MM.1S (cell line): Measurements from ENCODE around the gene GBP1.
"Not testable (repeated sequence)": the region's sequence is repeated elsewhere in the genome, so short reads cannot be mapped to it uniquely, and the experiment has no call there.

Experiments used
- DNase-seq: peaks from one replicate; pipeline ENCODE4 v3.0.0-alpha.2; 2015
- H2AFZ ChIP-seq: fragments of 300-600 bp; sonication (generic); 2 replicates; pipeline ENCODE4 v1.6.0; 2016; ENCODE audit warnings: antibody characterized with exemption, low read length
- H3F3A ChIP-seq: fragments of 300-600 bp; sonication (generic); 2 replicates; pipeline ENCODE4 v1.6.1; 2016; ENCODE audit warnings: mild to moderate bottlenecking, antibody characterized with exemption, low read length, moderate library complexity, mixed read lengths; ENCODE audit not compliant: insufficient read depth
- H3K27ac ChIP-seq: fragments of 300-600 bp; sonication (generic); 2 replicates; pipeline ENCODE4 v1.5.1; 2016; ENCODE audit warnings: mild to moderate bottlenecking, low read length
- H3K27me3 ChIP-seq: fragments of 300-600 bp; sonication (generic); replicated peaks from 2 replicates; pipeline ENCODE4 v1.6.0; 2016; ENCODE audit warnings: low read length; ENCODE audit not compliant: insufficient read depth
- H3K36me3 ChIP-seq: fragments of 300-600 bp; sonication (generic); replicated peaks from 2 replicates; pipeline ENCODE4 v1.6.1; 2016; ENCODE audit warnings: mild to moderate bottlenecking, low read length, mixed read lengths; ENCODE audit not compliant: insufficient read depth
- H3K4me1 ChIP-seq: fragments of 300-600 bp; sonication (generic); 2 replicates; pipeline ENCODE4 v1.6.1; 2016; ENCODE audit warnings: low read length, mixed read lengths
- H3K4me2 ChIP-seq: fragments of 300-600 bp; sonication (generic); 2 replicates; pipeline ENCODE4 v1.6.0; 2016; ENCODE audit warnings: low read depth, low read length
- H3K4me3 ChIP-seq: fragments of 300-600 bp; sonication (generic); 2 replicates; pipeline ENCODE4 v1.5.1; 2016; ENCODE audit warnings: low read length, mixed read lengths
- H3K79me2 ChIP-seq: fragments of 300-600 bp; sonication (generic); 2 replicates; pipeline ENCODE4 v1.6.1; 2016; ENCODE audit warnings: mixed run types, low read length, mixed read lengths
- H3K9ac ChIP-seq: fragments of 300-600 bp; sonication (generic); 2 replicates; pipeline ENCODE4 v1.6.1; 2016; ENCODE audit warnings: low read length, mixed read lengths
- H3K9me2 ChIP-seq: fragments of 300-600 bp; sonication (generic); replicated peaks from 2 replicates; pipeline ENCODE4 v1.6.1; 2016; ENCODE audit warnings: mild to moderate bottlenecking, low read length, mixed read lengths; ENCODE audit not compliant: insufficient read depth
- H3K9me3 ChIP-seq: fragments of 300-600 bp; sonication (generic); replicated peaks from 2 replicates; pipeline ENCODE4 v1.6.1; 2016; ENCODE audit warnings: mild to moderate bottlenecking, low read length, mixed read lengths; ENCODE audit not compliant: insufficient read depth
- H4K20me1 ChIP-seq: fragments of 300-600 bp; sonication (generic); 2 replicates; pipeline ENCODE4 v1.6.1; 2016; ENCODE audit warnings: mild to moderate bottlenecking, low read length, moderate library complexity, mixed read lengths; ENCODE audit not compliant: insufficient read depth
- EZH2 ChIP-seq: fragments of 300-600 bp; sonication (generic); optimal IDR thresholded peaks from 2 replicates; pipeline ENCODE3; 2017; ENCODE audit warnings: low read depth, mild to moderate bottlenecking, antibody characterized with exemption, low read length, mixed read lengths
- EZH2phosphoT487 ChIP-seq: fragments of 300-600 bp; sonication (generic); IDR thresholded peaks from 2 replicates; pipeline ENCODE4 v1.6.1; 2018; ENCODE audit warnings: antibody characterized with exemption, low read length
- TF ChIP-seq, protein P1 (sequence below): fragments of 300-600 bp; sonication (generic); IDR thresholded peaks from 2 replicates; pipeline ENCODE4 v1.5.1; 2016; ENCODE audit warnings: antibody characterized with exemption, low read length, mixed read lengths

Gene GBP1

DNA sequence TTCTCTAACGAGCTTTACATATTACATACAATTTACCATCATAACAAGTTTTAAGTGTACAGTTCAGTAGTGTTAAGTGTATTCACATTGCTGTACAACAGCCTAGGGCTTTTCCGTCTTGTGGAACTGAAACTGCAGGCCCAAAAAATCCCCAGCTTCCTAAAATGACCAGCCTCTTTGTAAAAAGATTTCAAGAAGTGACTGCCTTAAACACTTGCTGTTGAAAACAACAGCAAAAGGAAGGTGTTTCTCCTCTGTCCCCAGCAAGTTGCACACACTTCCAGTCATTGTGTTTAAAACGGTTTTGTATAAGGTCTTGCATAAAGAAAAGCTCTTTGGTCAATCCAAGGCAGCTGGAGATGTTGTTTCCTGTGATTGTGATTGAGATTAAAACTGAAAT is 16.0 kb upstream of the GBP1 start:
- peak; percentile 41 for DNase-seq
- TF ChIP-seq, protein P1, sequence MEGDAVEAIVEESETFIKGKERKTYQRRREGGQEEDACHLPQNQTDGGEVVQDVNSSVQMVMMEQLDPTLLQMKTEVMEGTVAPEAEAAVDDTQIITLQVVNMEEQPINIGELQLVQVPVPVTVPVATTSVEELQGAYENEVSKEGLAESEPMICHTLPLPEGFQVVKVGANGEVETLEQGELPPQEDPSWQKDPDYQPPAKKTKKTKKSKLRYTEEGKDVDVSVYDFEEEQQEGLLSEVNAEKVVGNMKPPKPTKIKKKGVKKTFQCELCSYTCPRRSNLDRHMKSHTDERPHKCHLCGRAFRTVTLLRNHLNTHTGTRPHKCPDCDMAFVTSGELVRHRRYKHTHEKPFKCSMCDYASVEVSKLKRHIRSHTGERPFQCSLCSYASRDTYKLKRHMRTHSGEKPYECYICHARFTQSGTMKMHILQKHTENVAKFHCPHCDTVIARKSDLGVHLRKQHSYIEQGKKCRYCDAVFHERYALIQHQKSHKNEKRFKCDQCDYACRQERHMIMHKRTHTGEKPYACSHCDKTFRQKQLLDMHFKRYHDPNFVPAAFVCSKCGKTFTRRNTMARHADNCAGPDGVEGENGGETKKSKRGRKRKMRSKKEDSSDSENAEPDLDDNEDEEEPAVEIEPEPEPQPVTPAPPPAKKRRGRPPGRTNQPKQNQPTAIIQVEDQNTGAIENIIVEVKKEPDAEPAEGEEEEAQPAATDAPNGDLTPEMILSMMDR = no peak
- no peak for TF ChIP-seq EZH2
- TF ChIP-seq EZH2phosphoT487 = no peak
- Histone ChIP-seq H3K27ac (peak overlapping the region; percentile 20; the same call in 1 of the 2 replicates), H4K20me1 (no peaks in the 10 kb centered on the region), H3K27me3 (no peaks in the 10 kb centered on the region), H3F3A (no peaks in the 10 kb centered on the region), H3K36me3 (no peaks in the 10 kb centered on the region), H3K9me3 (no peaks in the 10 kb centered on the region), H3K79me2 (no peaks in the 10 kb centered on the region), H2AFZ (peak overlapping the region; percentile 11; the same call in 1 of the 2 replicates), H3K9me2 (no peaks in the 10 kb centered on the region), H3K4me3 (no peak overlapping the region), H3K4me2 (peak overlapping the region; percentile 0; the same call in 1 of the 2 replicates), H3K4me1 (peaks cover 15% of the 10 kb centered on the region), H3K9ac (no peak overlapping the region)

DNA sequence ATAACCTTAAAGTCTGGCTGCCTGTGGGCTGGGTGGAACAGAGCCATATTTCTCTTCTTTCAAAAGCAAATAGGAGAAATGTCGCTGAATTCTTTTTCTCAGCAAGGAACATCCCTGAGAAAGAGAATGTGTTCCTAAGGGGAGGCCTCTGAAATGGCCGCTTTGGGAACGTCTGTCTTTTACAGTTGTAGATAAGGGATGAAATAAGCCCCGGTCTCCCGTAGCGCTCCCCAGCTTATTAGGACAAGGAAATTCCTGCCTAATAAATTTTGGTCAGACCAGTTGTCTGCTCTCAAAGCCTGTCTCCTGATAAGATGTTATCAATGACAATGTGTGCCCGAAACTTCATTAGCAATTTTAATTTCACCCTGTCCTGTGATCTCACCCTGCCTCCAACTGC is 15.1 kb upstream of the GBP1 start:
- not testable (repeated sequence) for H4K20me1 ChIP-seq, H3K4me2 ChIP-seq, H3K9me2 ChIP-seq, H3K36me3 ChIP-seq, H3K4me3 ChIP-seq, H3K9ac ChIP-seq, H2AFZ ChIP-seq, DNase-seq, H3K9me3 ChIP-seq, H3K27ac ChIP-seq, H3F3A ChIP-seq, H3K79me2 ChIP-seq, H3K27me3 ChIP-seq
- H3K4me1 ChIP-seq = peaks cover 15% of the 10 kb centered on the region

DNA sequence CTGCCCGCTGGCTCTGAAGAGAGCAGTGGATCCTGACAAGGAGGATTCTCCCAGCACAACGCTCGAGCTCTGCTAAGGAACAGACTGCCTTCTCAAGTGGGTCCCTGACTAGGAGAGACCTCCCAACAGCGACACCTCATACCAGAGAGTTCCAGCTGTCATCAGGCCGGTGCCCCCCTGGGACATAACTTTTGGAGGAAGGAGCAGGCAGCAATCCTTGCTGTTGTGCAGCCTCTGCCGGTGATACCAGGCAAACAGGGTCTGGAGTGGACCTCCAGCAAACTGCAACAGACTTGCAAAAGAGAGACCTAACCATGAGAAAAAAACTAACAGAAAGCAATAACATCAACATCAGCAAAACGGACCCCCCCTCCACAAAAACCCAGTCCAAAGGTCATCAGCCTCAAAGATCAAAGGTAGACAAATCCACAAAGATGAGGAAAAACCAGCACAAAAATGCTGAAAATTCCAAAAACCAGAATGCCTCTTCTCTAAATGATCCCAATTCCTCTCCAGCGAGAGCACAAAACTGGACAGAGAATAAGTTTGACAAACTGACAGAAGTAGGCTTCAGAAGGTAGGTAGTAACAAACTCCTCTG is 7.6 kb upstream of the GBP1 start:
- not testable (repeated sequence) for DNase-seq, H3K27ac ChIP-seq, H4K20me1 ChIP-seq, H3K9ac ChIP-seq, H3K4me2 ChIP-seq, H3K36me3 ChIP-seq, H3K4me3 ChIP-seq, H3F3A ChIP-seq, H3K79me2 ChIP-seq, H3K9me3 ChIP-seq, H3K27me3 ChIP-seq, H2AFZ ChIP-seq, H3K9me2 ChIP-seq, H3K4me1 ChIP-seq

DNA sequence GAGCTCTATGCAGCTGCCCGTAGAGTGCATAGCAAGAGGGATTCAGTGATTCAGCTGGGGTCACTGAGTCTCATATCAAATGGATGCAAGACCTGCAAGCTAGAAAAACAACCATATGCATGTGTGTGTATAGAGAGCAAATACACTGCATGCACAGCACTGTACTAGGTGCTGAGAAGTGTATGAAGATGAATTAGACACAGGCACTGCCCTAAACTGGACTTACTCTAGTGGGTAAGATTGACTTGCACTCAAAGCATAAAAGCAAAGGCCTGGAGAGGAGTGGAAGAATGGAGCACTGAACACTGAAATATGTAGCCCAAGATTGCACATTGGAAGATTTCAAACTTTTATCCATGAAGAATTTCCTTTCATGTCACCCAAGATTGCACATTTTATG is 5.5 kb upstream of the GBP1 start:
- Histone ChIP-seq H3K27ac (no peak overlapping the region), H2AFZ (no peak overlapping the region), H4K20me1 (no peaks in the 10 kb centered on the region), H3F3A (no peaks in the 10 kb centered on the region), H3K9ac (no peak overlapping the region), H3K79me2 (no peaks in the 10 kb centered on the region), H3K4me3 (no peak overlapping the region), H3K27me3 (no peaks in the 10 kb centered on the region), H3K36me3 (no peaks in the 10 kb centered on the region), H3K9me3 (no peaks in the 10 kb centered on the region), H3K4me2 (no peak overlapping the region), H3K9me2 (no peaks in the 10 kb centered on the region), H3K4me1 (0 out of 2 replicates have a peak, but pooled peaks cover 1% of the 10 kb centered on the region)
- TF ChIP-seq EZH2phosphoT487 = no peak
- TF ChIP-seq, protein P1 = no peak
- TF ChIP-seq EZH2 = no peak
- no peak for DNase-seq
